ENCODE measurements around the gene RAB9B.

Gene RAB9B

GRCh38 chrX:103864149-103864548, 32.1 kb upstream of the RAB9B start:
- no peak overlapping the region for H3K27ac ChIP-seq
- no peak for DNase-seq
- H3K36me3 ChIP-seq (replicated peaks) = no peaks in the 10 kb centered on the region
- in situ Hi-C loops (cut with HindIII; ENCODE audit: low pct_ligation_motif_present, low sequenced_read_pairs) = no loop called here
- H3K4me3 ChIP-seq (ENCODE audit: low read depth, low read length) = no peak overlapping the region
- no peak for TF ChIP-seq CTCF (IDR thresholded peaks at IDR 0.05; ENCODE audit: low read depth, low read length, missing control alignments)
- no peaks in the 10 kb centered on the region for H3K27me3 ChIP-seq (replicated peaks)

- Histone ChIP-seq H3K27me3 (replicated peaks) (no peaks in the 10 kb centered on the region), H3K27ac (no peak overlapping the region), H3K36me3 (replicated peaks) (no peaks in the 10 kb centered on the region), H3K4me3 (ENCODE audit: low read depth, low read length) (no peak overlapping the region)
- TF ChIP-seq CTCF (IDR thresholded peaks at IDR 0.05; ENCODE audit: low read depth, low read length, missing control alignments) = no peak
- in situ Hi-C loops (cut with HindIII; ENCODE audit: low pct_ligation_motif_present, low sequenced_read_pairs) = no loop called here
- DNase-seq = no peak
These were observed 29.1 kb upstream of the RAB9B start for GRCh38 chrX:103861200-103861599.

DNA sequence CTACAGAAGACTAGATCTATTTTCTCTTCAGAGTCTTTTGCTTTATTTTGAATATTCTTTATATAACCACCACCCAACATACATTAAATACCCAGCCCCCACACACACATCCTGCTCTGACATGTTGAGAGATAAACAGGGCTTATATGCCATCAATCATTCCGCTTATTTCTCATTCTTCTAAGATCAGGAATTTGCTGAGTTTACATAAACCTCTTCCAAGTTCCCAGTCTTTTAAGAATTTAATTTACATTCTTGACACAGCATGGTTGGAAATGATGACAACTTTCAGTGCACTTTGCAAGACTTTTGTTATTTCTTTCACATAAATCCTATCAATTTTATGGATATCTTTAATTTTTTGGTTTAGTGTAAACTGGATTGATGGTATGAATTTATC, 17.5 kb upstream of the RAB9B start:
- TF ChIP-seq CTCF (IDR thresholded peaks at IDR 0.05; ENCODE audit: low read depth, low read length, missing control alignments) = no peak
- H3K4me3 ChIP-seq (ENCODE audit: low read depth, low read length) = no peak overlapping the region
- H3K27ac ChIP-seq = no peak overlapping the region
- no peak for DNase-seq
- in situ Hi-C loops (cut with HindIII; ENCODE audit: low pct_ligation_motif_present, low sequenced_read_pairs) = no loop called here
- H3K27me3 ChIP-seq (replicated peaks) = no peaks in the 10 kb centered on the region
- no peaks in the 10 kb centered on the region for H3K36me3 ChIP-seq (replicated peaks)

GRCh38 chrX:103847174-103847870, 15.3 kb upstream of the RAB9B start:
- in situ Hi-C loops (cut with HindIII; ENCODE audit: low pct_ligation_motif_present, low sequenced_read_pairs) = no loop called here
- Histone ChIP-seq H3K4me3 (ENCODE audit: low read depth, low read length) (no peak overlapping the region), H3K27me3 (replicated peaks) (no peaks in the 10 kb centered on the region), H3K36me3 (replicated peaks) (no peaks in the 10 kb centered on the region), H3K27ac (no peak overlapping the region)
- no peak for TF ChIP-seq CTCF (IDR thresholded peaks at IDR 0.05; ENCODE audit: low read depth, low read length, missing control alignments)
- no peak for DNase-seq

GRCh38 chrX:103846386-103846785, 14.3 kb upstream of the RAB9B start:
- DNase-seq = no peak
- Histone ChIP-seq H3K27me3 (replicated peaks) (no peaks in the 10 kb centered on the region), H3K36me3 (replicated peaks) (no peaks in the 10 kb centered on the region), H3K4me3 (ENCODE audit: low read depth, low read length) (no peak overlapping the region), H3K27ac (no peak overlapping the region)
- in situ Hi-C loops (cut with HindIII; ENCODE audit: low pct_ligation_motif_present, low sequenced_read_pairs) = no loop called here
- no peak for TF ChIP-seq CTCF (IDR thresholded peaks at IDR 0.05; ENCODE audit: low read depth, low read length, missing control alignments)

- DNase-seq = peak; percentile 79
- Histone ChIP-seq H3K4me3 (ENCODE audit: low read depth, low read length) (no peak overlapping the region), H3K36me3 (replicated peaks) (no peaks in the 10 kb centered on the region), H3K27me3 (replicated peaks) (no peaks in the 10 kb centered on the region), H3K27ac (no peak overlapping the region)
- in situ Hi-C loops (cut with HindIII; ENCODE audit: low pct_ligation_motif_present, low sequenced_read_pairs) = no loop called here
- peak; percentile 79 for TF ChIP-seq CTCF (IDR thresholded peaks at IDR 0.05; ENCODE audit: low read depth, low read length, missing control alignments)
These were observed 13.2 kb upstream of the RAB9B start for GRCh38 chrX:103845165-103845653.

Data from brain microvascular endothelial cell (primary cell).